Muscle of leg (tissue), 11 donors: ENCODE results near the gene C1QTNF1. TPM values are rescaled to one million over a fixed set of nuclear protein-coding genes. Genes with fewer than 3 reads are reported as not detected.
A peak's percentile ranks its signal among the peaks of the same experiment; 100 is the strongest.

Experiments used
- DNase-seq: peaks from one replicate; pipeline ENCODE4 v3.0.0; 2013
- H3K27ac ChIP-seq: one replicate; pipeline ENCODE4 v1.5.1; 2013; ENCODE audit warnings: mild to moderate bottlenecking, low read length, control low read depth
- H3K27me3 ChIP-seq: one replicate; pipeline ENCODE4 v1.6.1; 2013; ENCODE audit warnings: low read length; ENCODE audit not compliant: control insufficient read depth, insufficient read depth
- H3K36me3 ChIP-seq: one replicate; pipeline ENCODE4 v1.6.1; 2013; ENCODE audit warnings: low read length; ENCODE audit not compliant: control insufficient read depth, insufficient read depth
- H3K4me1 ChIP-seq: one replicate; pipeline ENCODE4 v1.6.1; 2013; ENCODE audit warnings: low read length; ENCODE audit not compliant: control insufficient read depth, insufficient read depth
- H3K4me3 ChIP-seq: one replicate; pipeline ENCODE4 v1.5.1; 2013; ENCODE audit warnings: low read length, control low read depth
- H3K9me3 ChIP-seq: replicated peaks from 2 replicates; pipeline ENCODE4 v1.6.1; 2013; ENCODE audit warnings: low read depth, low read length; ENCODE audit not compliant: control insufficient read depth
- WGBS: methylation state at CpG from one replicate; pipeline ENCODE4 v1.1.5; 2013; ENCODE audit warnings: missing lambda C conversion rate; ENCODE audit not compliant: insufficient coverage; 5-methylcytosine and 5-hydroxymethylcytosine counted together
- polyA plus RNA-seq, 8 donors: library from polyadenylated mRNA; unstranded; fragments of 120-200 nt; gene quantifications; one replicate each; pipeline versions ENCODE4 v1.2.1 to v1.2.3, GENCODE V29; 2013; ENCODE audit warnings: inconsistent platforms in 1 of 8, low replicate concordance in 1 of 8; ENCODE audit not compliant: insufficient read length in 8 of 8, insufficient read depth in 1 of 8
- total RNA-seq: library from RNA; stranded (reverse); fragments of 120-200 nt; gene quantifications from one replicate; pipeline ENCODE4 v1.2.4, GENCODE V29; 2013

C1QTNF1 gene
- total and polyA plus RNA-seq, 9 donors, result 3.3 to 10.9 (median 5.8) TPM

GRCh38 chr17:79088247-79088996 lies 64.5 kb downstream of the C1QTNF1 start:
- H3K9me3 ChIP-seq, result no peaks in the 10 kb centered on the region
- H3K4me3 ChIP-seq, result no peak overlapping the region
- H3K27ac ChIP-seq, result no peak overlapping the region
- WGBS, result 91% methylated on average over 24 of the region's 26 CpGs
- DNase-seq, result no peak
- peaks cover 15% of the 10 kb centered on the region for H3K27me3 ChIP-seq
- H3K36me3 ChIP-seq, result peaks cover 37% of the 10 kb centered on the region
- peaks cover 13% of the 10 kb centered on the region for H3K4me1 ChIP-seq

- Histone ChIP-seq H3K4me1 (peaks cover 13% of the 10 kb centered on the region), H3K36me3 (peaks cover 33% of the 10 kb centered on the region), H3K27ac (no peak overlapping the region), H3K27me3 (peaks cover 20% of the 10 kb centered on the region), H3K4me3 (no peak overlapping the region), H3K9me3 (no peaks in the 10 kb centered on the region)
- 77% methylated on average over 4 of the region's 8 CpGs for WGBS
- no peak for DNase-seq
Observed at GRCh38 chr17:79088997-79089328, 65.0 kb downstream of the C1QTNF1 start.

- H3K4me1 ChIP-seq, result peaks cover 13% of the 10 kb centered on the region
- H3K36me3 ChIP-seq, result peaks cover 25% of the 10 kb centered on the region
- peaks cover 25% of the 10 kb centered on the region for H3K27me3 ChIP-seq
- no peak overlapping the region for H3K4me3 ChIP-seq
- WGBS, result 56% methylated on average over 23 of the region's 31 CpGs
- H3K9me3 ChIP-seq, result no peaks in the 10 kb centered on the region
- DNase-seq, result no peak
- H3K27ac ChIP-seq, result no peak overlapping the region
Observed at GRCh38 chr17:79089720-79090442, 65.9 kb downstream of the C1QTNF1 start.

GRCh38 chr17:79090443-79091225 lies 66.7 kb downstream of the C1QTNF1 start:
- Histone ChIP-seq H3K27me3 (peaks cover 33% of the 10 kb centered on the region), H3K4me1 (peaks cover 13% of the 10 kb centered on the region), H3K4me3 (no peak overlapping the region), H3K36me3 (peaks cover 18% of the 10 kb centered on the region), H3K27ac (no peak overlapping the region), H3K9me3 (no peaks in the 10 kb centered on the region)
- DNase-seq, result peak; percentile 43
- 31% methylated on average over 17 of the region's 32 CpGs for WGBS

DNA sequence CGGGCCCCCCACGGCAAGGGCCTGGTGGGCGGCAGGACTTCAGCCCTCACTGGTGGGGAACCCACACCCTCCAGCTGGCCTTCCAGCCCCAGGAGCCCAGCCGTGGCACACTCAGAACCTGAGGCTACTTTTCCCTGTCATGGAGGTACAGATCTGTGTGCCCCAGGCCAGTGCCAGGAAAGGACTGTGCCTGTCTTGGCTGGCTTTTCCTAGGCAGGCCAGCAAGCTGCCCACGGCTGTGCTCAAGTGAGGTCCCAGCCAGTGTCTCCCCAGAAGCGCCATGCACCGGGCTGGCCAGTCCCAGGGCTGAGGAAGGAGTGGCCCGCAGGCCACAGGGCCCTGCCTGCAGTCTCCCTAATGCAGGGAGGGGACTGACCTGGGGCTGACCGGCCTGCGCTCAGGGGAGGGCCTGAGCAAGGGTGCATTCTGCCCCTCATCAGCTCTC lies 67.3 kb downstream of the C1QTNF1 start:
- DNase-seq, result no peak
- Histone ChIP-seq H3K36me3 (peaks cover 12% of the 10 kb centered on the region), H3K27ac (no peak overlapping the region), H3K4me1 (peaks cover 13% of the 10 kb centered on the region), H3K9me3 (no peaks in the 10 kb centered on the region), H3K27me3 (peaks cover 39% of the 10 kb centered on the region), H3K4me3 (no peak overlapping the region)
- 72% methylated on average over 8 of the region's 10 CpGs for WGBS

- WGBS, result 76% methylated on average over 2 of the region's 4 CpGs
- peaks cover 13% of the 10 kb centered on the region for H3K4me1 ChIP-seq
- DNase-seq, result no peak
- no peaks in the 10 kb centered on the region for H3K9me3 ChIP-seq
- no peaks in the 10 kb centered on the region for H3K36me3 ChIP-seq
- no peak overlapping the region for H3K27ac ChIP-seq
- no peak overlapping the region for H3K4me3 ChIP-seq
- peaks cover 51% of the 10 kb centered on the region for H3K27me3 ChIP-seq
Observed at GRCh38 chr17:79092567-79092966, 68.6 kb downstream of the C1QTNF1 start.

DNA sequence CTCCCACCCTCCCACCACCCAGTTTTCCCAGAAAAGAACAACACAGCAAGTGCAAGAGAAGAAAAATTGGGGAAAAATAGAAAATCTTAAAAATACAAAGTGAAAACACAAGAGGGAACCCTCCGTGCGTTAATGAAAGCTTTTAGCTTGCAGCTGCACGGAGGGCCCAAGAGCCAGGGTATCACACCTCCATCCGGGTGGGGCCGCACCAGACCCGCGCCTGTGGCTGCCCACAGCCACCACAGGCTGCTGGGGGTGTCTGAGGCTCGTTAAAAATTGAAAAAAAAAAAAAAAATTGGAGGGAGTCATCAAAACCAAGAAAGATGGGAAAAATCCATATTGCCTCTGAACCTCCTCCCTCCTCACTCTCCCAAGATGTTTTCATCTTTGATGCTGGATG lies 69.3 kb downstream of the C1QTNF1 start:
- H3K27me3 ChIP-seq, result peaks cover 58% of the 10 kb centered on the region
- no peaks in the 10 kb centered on the region for H3K36me3 ChIP-seq
- H3K4me3 ChIP-seq, result no peak overlapping the region
- peaks cover 20% of the 10 kb centered on the region for H3K4me1 ChIP-seq
- H3K9me3 ChIP-seq, result no peaks in the 10 kb centered on the region
- WGBS, result 13% methylated on average over 3 of the region's 8 CpGs
- DNase-seq, result no peak
- no peak overlapping the region for H3K27ac ChIP-seq

DNA sequence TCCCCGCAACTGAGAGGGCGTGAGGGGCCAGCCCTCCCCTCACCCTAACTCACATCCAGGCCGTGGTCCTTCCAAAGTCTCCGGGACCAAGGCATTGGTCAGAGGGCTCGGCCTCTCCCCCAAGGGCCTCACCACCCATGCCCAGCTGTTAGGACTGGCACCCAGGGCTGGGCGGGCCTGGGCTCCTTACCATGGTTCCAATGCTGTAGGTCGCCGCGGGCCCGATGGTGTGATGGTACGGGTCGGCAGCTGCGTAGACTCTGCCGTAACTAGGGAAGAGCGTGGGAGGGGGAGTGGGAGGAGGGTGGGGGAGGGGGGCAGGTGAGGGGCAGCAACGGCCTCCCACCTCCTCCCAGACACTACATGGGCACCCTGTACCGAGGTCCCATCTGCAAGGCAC lies 70.3 kb downstream of the C1QTNF1 start:
- Histone ChIP-seq H3K4me1 (peaks cover 22% of the 10 kb centered on the region), H3K27ac (no peak overlapping the region), H3K9me3 (no peaks in the 10 kb centered on the region), H3K27me3 (peaks cover 68% of the 10 kb centered on the region), H3K36me3 (no peaks in the 10 kb centered on the region), H3K4me3 (no peak overlapping the region)
- DNase-seq, result no peak
- WGBS, result 78% methylated on average over 5 of the region's 17 CpGs

GRCh38 chr17:79095345-79096055 lies 71.5 kb downstream of the C1QTNF1 start:
- Histone ChIP-seq H3K9me3 (no peaks in the 10 kb centered on the region), H3K27me3 (peaks cover 75% of the 10 kb centered on the region), H3K27ac (no peak overlapping the region), H3K4me3 (no peak overlapping the region), H3K36me3 (no peaks in the 10 kb centered on the region), H3K4me1 (peaks cover 15% of the 10 kb centered on the region)
- no peak for DNase-seq
- WGBS, result 91% methylated on average over 7 of the region's 15 CpGs
